Femur (tissue), 1 donor: ENCODE measurements around the gene PDCD11.
"Not testable (repeated sequence)": the region's sequence is repeated elsewhere in the genome, so short reads cannot be mapped to it uniquely, and the experiment has no call there.

ENCODE experiments used
- DNase-seq: peaks from one replicate; pipeline ENCODE4 v3.0.0-alpha.2; 2017

PDCD11 gene

GRCh38 chr10:103478671-103479070 is 82.2 kb downstream of the PDCD11 start:
- no peak for DNase-seq

- no peak for DNase-seq
Measured at GRCh38 chr10:103479135-103479534, 82.7 kb downstream of the PDCD11 start, which contains the start of gene CALHM3. Gene CALHM3, minus strand, starts transcription at chr10:103479240. Its CDS starts 208 bp downstream, at chr10:103479032.

GRCh38 chr10:103480521-103480920 is 84.1 kb downstream of the PDCD11 start:
- no peak for DNase-seq

- no peak for DNase-seq
Measured at GRCh38 chr10:103481974-103482531, 85.6 kb downstream of the PDCD11 start.

GRCh38 chr10:103486635-103487409 is 90.4 kb downstream of the PDCD11 start:
- not testable (repeated sequence) for DNase-seq

GRCh38 chr10:103487410-103487708 is 90.9 kb downstream of the PDCD11 start:
- DNase-seq = no peak

GRCh38 chr10:103490986-103491314 is 94.5 kb downstream of the PDCD11 start:
- DNase-seq = no peak

- peak; percentile 61 for DNase-seq
Measured at GRCh38 chr10:103491729-103492364, 95.4 kb downstream of the PDCD11 start.

GRCh38 chr10:103492655-103493261 is 96.3 kb downstream of the PDCD11 start:
- no peak for DNase-seq

GRCh38 chr10:103493362-103493915 is 97.0 kb downstream of the PDCD11 start, which contains the start of gene NEURL1:
Gene NEURL1, plus strand, starts transcription at chr10:103493705. Its CDS starts 683 bp downstream, at chr10:103494388.
- DNase-seq = peak; percentile 56

GRCh38 chr10:103493916-103494877 is 97.8 kb downstream of the PDCD11 start:
- no peak for DNase-seq

- no peak for DNase-seq
Measured at GRCh38 chr10:103495321-103495720, 98.9 kb downstream of the PDCD11 start.
